ENCODE measurements around the gene AGO3. TPM values are rescaled to one million over a fixed set of nuclear protein-coding genes. Genes with fewer than 3 reads are reported as not detected.
A peak's percentile ranks its signal among the peaks of the same experiment; 100 is the strongest.

Gene AGO3
- total RNA-seq, 1 donor from 2014 or later = 9.9 TPM

GRCh38 chr1:36031441-36031840 is 100.5 kb downstream of the AGO3 start:
- H3K36me3 ChIP-seq (ENCODE audit: control insufficient read depth, insufficient read depth, low read length) = no peaks in the 10 kb centered on the region
- DNase-seq (ENCODE audit: low read depth) = no peak

GRCh38 chr1:36034692-36035091 is 103.8 kb downstream of the AGO3 start:
- Histone ChIP-seq H3K27me3 (ENCODE audit: control insufficient read depth, insufficient read depth, low read length) (no peaks in the 10 kb centered on the region), H3K36me3 (ENCODE audit: control insufficient read depth, insufficient read depth, low read length) (no peaks in the 10 kb centered on the region), H3K4me3 (ENCODE audit: low read depth, low read length) (no peak overlapping the region)
- no peak for TF ChIP-seq CTCF (IDR thresholded peaks at IDR 0.05; ENCODE audit: insufficient read depth, low read length, poor library complexity, severe bottlenecking)
- peak; percentile 87 for DNase-seq (ENCODE audit: low read depth)

More at GRCh38 chr1:36031441-36031840, 100.5 kb downstream of the AGO3 start:
- no peak for TF ChIP-seq CTCF (IDR thresholded peaks at IDR 0.05; ENCODE audit: insufficient read depth, low read length, poor library complexity, severe bottlenecking)
- no peaks in the 10 kb centered on the region for H3K27me3 ChIP-seq (ENCODE audit: control insufficient read depth, insufficient read depth, low read length)
- H3K4me3 ChIP-seq (ENCODE audit: low read depth, low read length) = no peak overlapping the region

- no peak for TF ChIP-seq CTCF (IDR thresholded peaks at IDR 0.05; ENCODE audit: insufficient read depth, low read length, poor library complexity, severe bottlenecking)
Observed at GRCh38 chr1:36035154-36035553, 104.2 kb downstream of the AGO3 start.

GRCh38 chr1:36040238-36040637 is 109.3 kb downstream of the AGO3 start:
- no peaks in the 10 kb centered on the region for H3K36me3 ChIP-seq (ENCODE audit: control insufficient read depth, insufficient read depth, low read length)
- no peak for DNase-seq (ENCODE audit: low read depth)
- H3K4me3 ChIP-seq (ENCODE audit: low read depth, low read length) = no peak overlapping the region
- TF ChIP-seq CTCF (IDR thresholded peaks at IDR 0.05; ENCODE audit: insufficient read depth, low read length, poor library complexity, severe bottlenecking) = no peak
- no peaks in the 10 kb centered on the region for H3K27me3 ChIP-seq (ENCODE audit: control insufficient read depth, insufficient read depth, low read length)

More at GRCh38 chr1:36035154-36035553, 104.2 kb downstream of the AGO3 start:
- H3K27me3 ChIP-seq (ENCODE audit: control insufficient read depth, insufficient read depth, low read length) = no peaks in the 10 kb centered on the region
- no peak overlapping the region for H3K4me3 ChIP-seq (ENCODE audit: low read depth, low read length)
- DNase-seq (ENCODE audit: low read depth) = no peak
- no peaks in the 10 kb centered on the region for H3K36me3 ChIP-seq (ENCODE audit: control insufficient read depth, insufficient read depth, low read length)

- Histone ChIP-seq H3K27me3 (ENCODE audit: control insufficient read depth, insufficient read depth, low read length) (no peaks in the 10 kb centered on the region), H3K36me3 (ENCODE audit: control insufficient read depth, insufficient read depth, low read length) (no peaks in the 10 kb centered on the region), H3K4me3 (ENCODE audit: low read depth, low read length) (no peak overlapping the region)
- DNase-seq (ENCODE audit: low read depth) = no peak
- no peak for TF ChIP-seq CTCF (IDR thresholded peaks at IDR 0.05; ENCODE audit: insufficient read depth, low read length, poor library complexity, severe bottlenecking)
Observed at GRCh38 chr1:36051821-36052220, 120.9 kb downstream of the AGO3 start.

- no peaks in the 10 kb centered on the region for H3K27me3 ChIP-seq (ENCODE audit: control insufficient read depth, insufficient read depth, low read length)
- no peak overlapping the region for H3K4me3 ChIP-seq (ENCODE audit: low read depth, low read length)
- no peaks in the 10 kb centered on the region for H3K36me3 ChIP-seq (ENCODE audit: control insufficient read depth, insufficient read depth, low read length)
- no peak for DNase-seq (ENCODE audit: low read depth)
- no peak for TF ChIP-seq CTCF (IDR thresholded peaks at IDR 0.05; ENCODE audit: insufficient read depth, low read length, poor library complexity, severe bottlenecking)
Observed at GRCh38 chr1:36053978-36054377, 123.1 kb downstream of the AGO3 start.

Data from kidney epithelial cell (primary cell).